HG03064 (cell line): ENCODE data around the gene EEF1B2.
"Not testable (repeated sequence)": the region's sequence is repeated elsewhere in the genome, so short reads cannot be mapped to it uniquely, and the experiment has no call there.

Experiments
- ATAC-seq: cut with Tn5 transposase; IDR thresholded peaks from one replicate; pipeline ENCODE4 v1.9.1; 2021; ENCODE audit warnings: low read depth; ENCODE audit not compliant: unreplicated experiment

The EEF1B2 gene

DNA sequence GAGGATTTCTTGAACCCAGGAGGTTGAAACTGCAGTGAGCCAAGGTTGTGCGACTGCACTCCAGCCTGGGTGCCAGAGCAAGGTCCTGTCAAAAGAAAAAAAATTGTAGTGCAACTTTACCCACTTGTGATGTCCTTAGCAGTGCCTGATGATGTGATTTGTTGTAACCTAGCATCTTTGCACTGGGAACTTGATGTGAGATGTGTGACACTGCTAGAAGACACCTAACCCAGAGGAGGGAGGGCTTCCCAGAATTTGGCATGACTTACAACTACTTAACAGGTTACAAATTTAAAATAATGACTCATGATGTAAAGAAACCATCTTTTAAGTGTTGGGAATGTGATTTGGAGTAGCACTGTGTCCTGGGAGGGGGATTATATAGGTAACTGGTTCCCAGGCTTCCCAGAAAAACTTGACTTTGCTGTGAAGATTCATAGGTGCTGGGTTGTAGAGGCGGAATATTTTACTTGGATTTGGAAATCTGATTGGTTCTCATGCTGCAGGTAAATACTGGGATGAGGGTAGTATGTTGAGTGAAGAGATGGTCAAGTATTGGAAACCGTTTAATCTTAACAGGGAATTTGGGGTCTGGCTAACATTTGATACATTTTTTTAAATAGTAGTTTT, 3.7 kb downstream of the EEF1B2 start:
- ATAC-seq: no peak

DNA sequence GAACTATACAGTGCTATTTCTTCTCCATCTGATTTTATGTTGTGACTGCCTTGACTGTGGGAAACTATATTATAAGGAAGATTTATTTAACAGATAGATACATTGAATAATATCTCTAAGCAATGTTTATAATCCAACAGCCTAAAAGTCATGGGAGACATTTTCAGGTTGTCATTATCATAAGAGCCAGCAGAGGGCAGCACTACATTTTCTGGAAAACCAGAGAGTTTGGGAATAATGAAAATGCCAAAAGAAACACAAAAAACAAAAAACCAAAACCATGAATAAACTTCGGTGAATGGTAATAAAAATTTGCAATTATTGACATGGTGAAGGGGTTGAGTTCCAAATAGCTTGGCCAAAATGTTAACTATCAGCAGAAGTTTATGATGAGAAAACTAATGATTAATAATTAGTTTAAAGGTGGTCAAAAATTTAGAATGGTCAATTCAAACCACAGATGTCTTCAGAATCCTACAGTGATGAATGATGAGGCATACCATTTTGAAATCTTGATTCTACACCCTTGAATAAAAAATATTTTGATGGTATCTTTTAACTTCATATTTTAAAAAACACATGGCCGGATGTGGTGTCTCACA, 4.7 kb downstream of the EEF1B2 start:
- no peak for ATAC-seq

DNA sequence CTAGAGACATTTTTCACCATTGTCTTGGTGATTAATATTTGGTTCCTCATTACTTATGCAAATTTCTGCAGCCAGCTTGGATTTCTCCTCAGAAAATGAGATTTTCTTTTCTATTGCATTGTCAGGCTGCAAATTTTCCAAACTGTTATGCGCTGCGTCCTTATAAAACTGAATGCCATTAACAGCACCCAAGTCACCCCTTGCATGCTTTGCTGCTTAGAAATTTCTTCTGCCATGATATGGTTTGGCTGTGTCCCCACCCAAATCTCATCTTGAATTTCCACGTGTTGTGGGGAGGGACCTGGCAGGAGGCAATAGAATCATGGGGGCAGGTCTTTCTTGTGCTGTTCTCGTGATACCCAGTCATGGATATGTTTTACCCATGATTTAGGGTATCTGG, 8.5 kb downstream of the EEF1B2 start:
- not testable (repeated sequence) for ATAC-seq

DNA sequence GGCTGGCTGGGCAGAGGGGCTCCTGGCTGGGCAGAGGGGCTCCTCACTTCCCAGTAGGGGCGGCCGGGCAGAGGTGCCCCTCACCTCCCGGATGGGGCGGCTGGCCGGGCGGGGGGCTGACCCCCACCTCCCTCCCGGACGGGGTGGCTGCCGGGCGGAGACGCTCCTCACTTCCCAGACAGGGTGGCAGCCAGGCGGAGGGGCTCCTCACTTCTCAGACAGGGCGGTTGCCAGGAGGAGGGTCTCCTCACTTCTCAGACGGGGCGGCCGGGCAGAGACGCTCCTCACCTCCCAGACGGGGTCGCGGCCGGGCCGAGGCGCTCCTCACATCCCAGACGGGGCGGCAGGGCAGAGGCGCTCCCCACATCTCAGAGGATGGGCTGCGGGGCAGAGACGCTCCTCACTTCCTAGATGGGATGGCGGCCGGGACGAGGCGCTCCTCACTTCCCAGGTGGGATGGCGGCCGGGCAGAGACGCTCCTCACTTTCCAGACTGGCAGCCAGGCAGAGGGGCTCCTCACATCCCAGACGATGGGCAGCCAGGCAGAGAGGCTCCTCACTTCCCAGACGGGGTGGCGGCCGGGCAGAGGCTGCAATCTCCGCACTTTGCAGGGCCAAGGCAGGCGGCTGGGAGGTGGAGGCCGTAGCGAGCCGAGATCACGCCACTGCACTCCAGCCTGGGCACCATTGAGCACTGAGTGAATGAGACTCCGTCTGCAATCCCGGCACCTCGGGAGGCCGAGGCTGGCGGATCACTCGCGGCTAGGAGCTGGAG, 12.1 kb downstream of the EEF1B2 start:
- not testable (repeated sequence) for ATAC-seq

DNA sequence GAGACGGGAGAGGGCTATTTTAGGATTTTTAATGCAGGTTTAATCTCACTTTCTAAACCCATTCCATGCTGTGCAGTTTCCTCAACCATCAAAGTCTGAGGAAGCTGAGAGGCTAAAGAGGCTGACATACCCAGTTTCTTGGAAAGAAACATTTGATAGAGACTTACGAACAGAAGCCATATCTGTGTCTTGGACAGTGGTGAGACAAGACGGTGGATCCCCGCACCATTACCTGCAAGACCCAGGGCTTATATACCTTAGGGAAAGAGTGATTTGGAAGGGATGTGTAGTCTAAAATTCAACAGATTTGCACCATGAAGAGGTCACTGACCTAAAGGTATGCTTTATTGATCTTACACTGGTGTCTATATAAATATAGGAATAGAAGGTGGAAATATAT, 13.5 kb downstream of the EEF1B2 start:
- ATAC-seq: no peak

DNA sequence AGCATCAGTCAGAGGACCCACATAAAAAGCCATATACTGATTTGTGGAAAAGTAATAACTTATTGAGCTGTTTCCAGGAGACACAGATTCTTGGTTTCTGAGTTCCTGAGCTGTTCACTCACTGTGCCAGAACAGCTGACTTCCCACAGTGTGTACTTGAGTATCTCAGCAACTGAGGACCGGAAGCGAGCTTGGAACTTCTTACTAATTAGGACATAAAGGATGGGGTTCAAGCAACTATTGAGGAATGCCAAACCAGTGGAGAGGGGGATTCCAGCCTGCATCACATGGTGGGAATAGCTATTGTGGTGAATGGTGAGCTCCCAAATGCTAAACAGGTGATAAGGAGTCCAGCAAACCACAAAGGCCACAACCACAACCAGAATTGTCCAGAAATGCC, 16.4 kb downstream of the EEF1B2 start:
- no peak for ATAC-seq

DNA sequence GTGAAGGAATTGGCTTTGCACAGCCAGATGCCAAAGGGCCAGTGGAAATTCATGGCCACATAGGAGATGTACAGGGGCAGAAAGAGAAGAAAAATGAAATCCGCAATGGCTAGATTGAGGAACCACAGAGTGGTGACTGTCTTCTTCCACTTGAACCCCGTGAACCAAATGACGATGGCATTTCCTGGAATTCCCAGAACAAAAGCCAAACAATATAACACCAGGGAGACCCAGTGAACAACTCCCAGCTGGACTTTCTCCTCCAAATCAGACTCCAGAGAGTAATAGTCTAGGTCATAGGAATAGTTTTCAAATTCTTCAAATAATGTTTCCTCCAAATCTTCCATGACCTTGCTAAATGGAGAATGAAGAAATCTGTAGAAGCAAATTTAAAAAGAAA, 17.2 kb downstream of the EEF1B2 start:
- no peak for ATAC-seq

DNA sequence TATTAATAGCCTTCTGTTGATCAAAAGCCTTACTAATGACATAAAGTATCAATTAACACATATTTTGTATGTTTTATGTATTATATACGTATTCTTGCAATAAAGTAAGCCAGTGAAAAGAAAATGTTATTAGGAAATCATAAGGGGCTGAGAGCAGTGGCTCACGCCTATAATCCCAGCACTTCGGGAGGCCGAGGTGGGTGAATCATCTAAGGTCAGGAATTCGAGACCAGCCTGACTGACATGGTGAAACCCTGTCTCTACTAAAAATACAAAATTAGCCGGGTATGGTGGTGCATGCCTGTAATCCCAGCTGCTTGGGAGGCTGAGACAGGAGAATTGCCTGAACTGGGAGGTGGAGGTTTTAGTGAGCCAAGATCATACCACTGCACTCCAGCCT, 21.8 kb downstream of the EEF1B2 start:
- ATAC-seq: not testable (repeated sequence)

DNA sequence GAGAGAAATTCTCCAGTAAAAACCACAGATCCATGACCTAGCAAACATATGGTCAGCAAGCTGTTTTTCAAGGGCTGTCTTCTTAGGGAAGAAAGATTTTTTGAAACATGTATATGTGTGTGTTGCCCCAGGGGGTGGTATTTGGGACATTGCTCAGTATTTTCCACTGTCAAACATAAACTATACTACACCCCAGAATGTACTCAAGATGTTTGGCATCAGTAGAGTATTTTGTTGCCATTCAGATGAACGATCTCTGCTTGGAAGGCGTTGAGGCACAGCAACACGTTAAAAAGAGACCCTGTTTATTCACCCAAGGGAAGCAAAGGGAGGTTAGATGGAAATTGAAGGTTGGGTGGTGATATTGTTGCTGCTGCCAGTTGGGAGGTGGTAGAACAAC, 30.0 kb downstream of the EEF1B2 start:
- no peak for ATAC-seq

DNA sequence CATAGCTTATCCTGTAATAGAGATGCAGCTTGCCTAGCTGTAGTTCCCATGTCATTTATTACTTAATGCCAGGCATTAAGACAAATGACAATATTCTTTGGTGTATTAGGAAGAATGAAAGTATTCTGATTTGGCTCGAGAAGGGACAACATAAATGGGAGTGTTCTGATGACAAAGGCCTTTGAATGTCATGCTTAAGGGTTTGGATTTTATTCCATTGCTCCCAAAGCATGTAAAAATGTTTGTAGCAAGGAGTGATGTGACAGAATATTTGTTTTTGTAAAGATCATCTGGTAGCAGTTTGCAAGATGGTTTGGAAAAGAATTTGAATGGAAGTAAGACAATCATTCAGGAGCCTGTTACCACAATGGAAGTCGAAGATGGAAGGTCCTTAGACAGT, 30.4 kb downstream of the EEF1B2 start:
- ATAC-seq: no peak

DNA sequence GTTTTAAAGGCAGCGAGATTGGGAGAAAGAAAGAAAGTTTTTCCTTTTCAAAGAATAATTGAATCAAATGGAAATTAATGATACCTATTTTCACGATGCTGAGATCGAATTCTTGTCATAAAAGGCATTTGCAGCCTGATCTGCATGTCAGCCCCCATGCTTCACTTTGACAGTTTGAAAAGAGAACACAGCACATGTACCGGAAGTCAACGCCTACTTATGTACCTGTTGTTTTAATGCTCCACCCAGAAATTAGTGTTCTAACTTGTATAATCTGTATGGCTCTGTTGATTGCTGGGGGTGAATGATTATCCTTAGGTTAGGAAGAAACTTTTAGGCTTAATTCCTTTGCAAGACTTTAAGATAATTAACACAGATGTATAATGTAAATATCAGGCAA, 31.0 kb downstream of the EEF1B2 start:
- ATAC-seq: no peak

DNA sequence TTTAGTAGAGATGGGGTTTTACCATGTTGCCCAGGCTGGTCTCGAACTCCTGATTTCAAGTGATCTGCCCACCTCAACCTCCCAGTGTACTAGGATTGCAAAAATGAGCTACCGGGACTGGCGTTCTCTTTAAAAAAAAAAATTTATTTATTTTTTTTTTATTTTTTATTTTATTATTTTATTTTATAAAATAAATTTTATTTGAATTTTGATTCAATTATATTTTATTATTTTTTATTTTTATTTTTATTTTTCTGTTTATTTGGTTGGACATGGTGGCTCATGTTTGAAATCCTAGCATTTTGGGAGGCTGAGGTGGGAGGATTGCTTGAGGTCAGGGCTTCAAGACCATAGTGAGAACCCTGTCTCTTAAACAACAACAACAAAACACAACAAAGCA, 32.5 kb downstream of the EEF1B2 start:
- ATAC-seq: no peak

DNA sequence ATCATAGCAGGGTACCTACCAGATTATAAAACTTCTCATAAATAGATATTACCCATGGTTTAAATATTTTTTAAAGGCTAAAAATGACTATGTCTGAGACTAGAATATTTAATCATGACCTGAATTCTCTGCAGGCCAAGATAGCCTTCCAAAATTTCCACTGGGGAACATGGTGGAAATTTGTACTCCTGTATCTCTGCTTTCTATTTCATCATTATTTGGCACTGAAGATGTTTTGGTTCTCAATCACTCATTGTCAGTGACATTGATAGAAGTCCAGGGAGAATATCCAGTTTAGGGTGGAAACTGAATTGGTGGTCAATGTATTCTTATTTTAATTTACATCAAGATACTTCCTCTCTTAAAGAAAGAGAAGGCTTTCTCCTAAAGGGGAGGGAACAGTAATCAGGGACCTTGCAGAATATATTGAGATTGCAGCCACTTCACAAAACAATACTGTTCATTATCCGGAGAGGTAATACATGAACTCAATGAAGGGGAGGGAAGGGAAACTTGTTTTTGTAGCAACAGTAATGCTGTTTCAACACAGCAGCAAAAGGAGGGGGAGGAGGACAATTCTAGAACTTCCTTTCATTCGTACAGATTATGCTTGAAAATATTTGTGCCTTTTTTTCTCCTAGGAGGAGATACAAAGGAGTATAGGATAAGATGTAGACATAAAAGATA, 34.1 kb downstream of the EEF1B2 start:
- ATAC-seq: no peak

DNA sequence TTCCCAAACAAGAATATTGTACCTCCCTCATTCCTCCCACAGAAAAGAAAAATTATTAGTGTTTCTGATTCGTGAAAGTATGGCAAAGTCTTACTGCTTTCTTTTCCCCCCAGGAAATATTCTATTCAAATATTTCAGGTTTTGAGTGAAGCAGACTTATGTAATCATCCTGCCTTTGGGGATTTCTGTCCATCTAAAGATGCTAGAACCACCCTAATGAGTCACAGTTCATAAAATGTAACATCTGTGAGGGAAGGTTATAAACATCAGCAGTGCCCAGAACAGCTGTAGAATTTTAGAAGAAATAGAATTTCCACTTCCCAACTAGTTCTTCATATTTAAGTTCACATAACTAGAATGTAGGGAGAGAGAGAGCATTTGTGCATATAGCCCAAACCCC, 39.0 kb downstream of the EEF1B2 start:
- no peak for ATAC-seq

DNA sequence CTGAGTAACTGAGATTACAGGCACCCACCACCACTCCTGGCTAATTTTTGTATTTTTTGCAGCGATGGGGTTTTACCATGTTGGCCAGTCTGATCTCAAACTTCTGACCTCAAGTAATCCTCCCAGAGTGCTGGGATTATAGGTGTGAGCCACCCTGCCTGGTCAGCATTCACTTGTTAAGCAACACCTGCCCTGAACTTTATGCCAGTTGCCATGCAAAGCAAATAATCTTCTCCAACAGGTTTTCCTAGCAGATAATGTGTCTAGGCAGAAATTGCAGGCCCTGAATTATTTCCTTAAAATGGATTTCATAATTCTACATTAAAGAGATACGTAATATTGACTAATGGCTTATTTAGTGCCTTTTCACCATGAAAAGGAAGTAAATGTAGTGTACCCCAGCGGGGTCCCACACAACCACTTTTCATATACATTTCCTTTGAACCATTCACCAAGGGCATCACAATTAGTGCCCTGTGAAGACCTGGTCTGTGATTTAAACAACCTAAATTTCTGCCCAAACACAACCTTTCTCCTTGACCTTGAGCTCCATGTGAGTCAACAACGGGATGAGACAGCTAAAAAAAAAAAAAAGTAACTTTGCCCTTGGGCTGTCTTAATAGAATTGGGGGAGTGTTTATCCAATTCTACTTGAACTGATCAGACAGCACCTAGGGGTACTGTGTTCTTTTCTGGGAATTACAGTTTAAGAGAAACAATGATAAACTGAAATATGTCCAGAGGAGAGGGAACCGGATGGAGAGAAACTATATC, 41.6 kb downstream of the EEF1B2 start:
- ATAC-seq: no peak

DNA sequence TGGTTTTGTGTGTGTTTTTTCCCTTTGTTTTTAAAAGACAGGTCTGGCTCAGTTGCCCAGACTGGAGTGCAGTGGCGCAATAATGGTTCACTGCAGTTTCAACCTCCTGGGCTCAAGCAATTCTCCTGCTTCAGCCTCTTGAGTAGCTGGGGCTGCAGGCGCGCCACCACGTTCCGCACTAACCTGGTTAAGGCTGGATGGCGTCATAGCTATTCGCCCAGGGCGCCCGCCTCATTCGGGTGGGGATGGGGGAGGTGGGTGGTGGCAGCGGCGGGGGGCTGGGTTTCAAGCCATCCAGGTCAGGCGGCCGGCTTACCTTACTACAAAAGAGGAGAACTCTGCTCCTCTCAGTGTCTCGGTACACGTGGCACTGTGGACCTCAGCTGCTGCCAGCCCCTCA, 42.8 kb downstream of the EEF1B2 start:
- no peak for ATAC-seq

DNA sequence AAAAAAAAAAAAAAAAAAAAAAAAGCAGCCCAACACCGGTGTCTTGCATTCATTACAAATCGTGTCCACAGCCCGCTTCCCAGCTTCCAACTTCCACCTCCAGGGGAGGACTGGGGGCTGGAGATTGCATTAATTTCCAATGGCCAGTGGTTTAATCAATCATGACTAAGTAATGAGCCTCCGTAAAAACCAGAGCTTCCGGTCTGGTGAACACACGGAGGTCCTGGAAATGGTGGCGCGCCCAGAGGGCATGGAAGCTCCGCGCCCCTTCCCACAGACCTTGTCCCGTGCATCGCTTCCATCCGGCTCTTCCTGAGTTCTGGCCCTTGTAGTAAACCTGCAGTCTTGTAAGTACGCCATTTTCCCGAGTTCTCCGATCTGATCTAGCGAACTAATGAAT, 43.6 kb downstream of the EEF1B2 start:
- no peak for ATAC-seq

DNA sequence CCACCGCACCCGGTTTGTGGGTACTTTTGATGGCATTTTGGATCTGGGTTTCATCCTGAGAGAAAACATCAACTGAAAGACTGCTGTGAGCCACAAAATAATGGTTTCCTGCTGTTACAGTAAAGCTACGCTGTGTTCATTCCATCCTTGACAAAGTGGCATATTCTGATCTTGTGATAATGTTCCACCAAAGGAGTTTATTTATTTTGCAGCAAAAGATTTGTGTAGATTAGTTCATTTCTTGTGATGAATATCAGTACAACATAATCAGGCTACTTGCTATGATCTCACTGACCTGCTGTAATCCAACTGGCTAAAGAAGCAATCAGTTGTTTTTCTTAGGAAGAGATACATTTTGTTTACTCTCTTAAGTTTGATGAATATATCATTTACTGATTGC, 45.0 kb downstream of the EEF1B2 start:
- ATAC-seq: no peak

DNA sequence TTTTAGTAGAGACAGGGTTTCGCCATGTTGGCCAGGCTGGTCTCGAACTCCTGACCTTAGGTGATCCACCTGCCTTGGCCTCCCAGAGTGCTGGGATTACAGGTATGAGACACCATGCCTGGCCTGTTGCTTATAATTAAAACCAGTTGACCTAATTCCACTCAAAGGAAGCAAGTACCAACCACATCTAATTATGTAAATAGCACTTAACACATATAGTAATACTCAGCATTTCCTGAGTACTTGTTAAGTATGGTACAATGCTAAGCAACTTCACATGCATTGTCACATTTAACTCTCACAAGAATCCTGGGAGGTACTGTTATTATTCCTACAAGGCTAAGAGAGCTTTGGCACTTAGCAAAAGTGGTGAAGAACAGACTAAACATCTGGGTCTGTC, 47.6 kb downstream of the EEF1B2 start:
- ATAC-seq: not testable (repeated sequence)

DNA sequence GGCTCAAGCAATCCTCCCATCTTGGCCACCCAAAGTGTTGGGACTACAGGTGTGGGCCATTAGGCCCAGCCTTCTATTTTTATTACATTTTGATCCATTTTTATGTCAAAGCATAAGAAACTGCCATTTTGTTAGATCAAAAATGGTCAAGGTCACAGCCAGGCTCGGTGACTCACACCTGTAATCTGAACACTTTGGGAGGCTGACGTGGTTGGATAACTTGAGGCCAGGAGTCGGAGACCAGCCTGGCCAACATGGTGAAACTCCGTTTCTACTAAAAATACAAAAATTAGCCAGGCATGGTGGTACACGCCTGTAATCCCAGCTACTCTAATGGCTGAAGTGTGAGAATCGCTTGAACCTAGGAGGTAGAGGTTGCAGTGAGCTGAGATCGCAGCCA, 49.2 kb downstream of the EEF1B2 start:
- no peak for ATAC-seq
